A549 (cell line): Measurements from ENCODE around the gene GGA1. TPM values are rescaled to one million over a fixed set of nuclear protein-coding genes. Genes with fewer than 3 reads are reported as not detected.

Source experiments
- ATAC-seq, 2 experiments: fragments of 200-7000 bp in 1 of 2; fragments of >200 bp in 1 of 2; cut with Nextera tagmentation in 1 of 2; cut with Tn5 transposase in 1 of 2; 3 replicates each; pipeline versions ENCODE4 v1.8.0 to v1.9.1; 2018 to 2020; ENCODE audit warnings: mild to moderate bottlenecking in 1 of 2, moderate library complexity in 1 of 2
- CTCF ChIA-PET: fragments of 300-600 bp; sonication (Branson Sonifier 250); formaldehyde crosslinking; extraction: SDS; loops from one replicate; lab custom pipeline; 2021; ENCODE audit warnings: antibody characterized with exemption, inconsistent platforms; lab: Yijun Ruan, JAX
- POLR2A ChIA-PET: fragments of 350-600 bp; formaldehyde crosslinking; extraction: SDS; loops from one replicate; lab custom pipeline; 2021; ENCODE audit warnings: antibody characterized with exemption, inconsistent platforms; lab: Yijun Ruan, JAX
- DNase-seq, 2 experiments: peaks; one replicate each; pipeline versions ENCODE4 v3.0.0 to v3.0.0-alpha.2; 2011 to 2016; ENCODE audit warnings: low read depth in 1 of 2, low spot score in 1 of 2
- FAIRE-seq: peaks from 2 replicates; lab custom pipeline; 2011; peaks lifted over from hg19 to GRCh38; lab: Jason Lieb, UNC
- H3K27ac ChIP-seq, 2 experiments: fragments of >200 bp; sonication (Bioruptor Twin); formaldehyde crosslinking; 3 replicates each; pipeline ENCODE4 v1.5.1; 2016 to 2017
- H3K4me1 ChIP-seq: fragments of >200 bp; sonication (Bioruptor Twin); formaldehyde crosslinking; 3 replicates; pipeline ENCODE4 v1.6.1; 2016
- H3K4me2 ChIP-seq: fragments of >200 bp; sonication (Bioruptor Twin); formaldehyde crosslinking; 3 replicates; pipeline ENCODE4 v1.6.1; 2016
- H3K4me3 ChIP-seq: fragments of >200 bp; sonication (Bioruptor Twin); formaldehyde crosslinking; 3 replicates; pipeline ENCODE4 v1.5.1; 2016
- H3K9me3 ChIP-seq: fragments of >200 bp; sonication (Bioruptor Twin); formaldehyde crosslinking; 3 replicates; pipeline ENCODE4 v1.6.1; 2016
- BCL3 ChIP-seq: fragments of >200 bp; sonication (Bioruptor Twin); formaldehyde crosslinking; IDR thresholded peaks from 3 replicates; pipeline ENCODE4 v1.6.1; 2016
- CBX8 ChIP-seq: fragments of 200-600 bp; sonication (generic); IDR thresholded peaks from 2 replicates; pipeline ENCODE4 v1.6.1; 2016
- CEBPB ChIP-seq, 2 experiments: fragments of >200 bp in 1 of 2; sonication (Bioruptor Twin) in 1 of 2; formaldehyde crosslinking in 1 of 2; IDR thresholded peaks; 2 replicates each; pipeline ENCODE4 v1.6.1; 2012 to 2016
- CHD2 ChIP-seq: fragments of 150-350 bp; IDR thresholded peaks from 2 replicates; pipeline ENCODE4 v1.6.1; 2014; ENCODE audit warnings: low read length; ENCODE audit not compliant: partially characterized antibody
- CHD4 ChIP-seq: fragments of 200-600 bp; sonication (generic); IDR thresholded peaks from 2 replicates; pipeline ENCODE4 v1.6.1; 2016; ENCODE audit warnings: antibody characterized with exemption, mild to moderate bottlenecking, borderline replicate concordance
- EHMT2 ChIP-seq: fragments of 200-600 bp; sonication (generic); IDR thresholded peaks from 2 replicates; pipeline ENCODE4 v1.6.1; 2016; ENCODE audit warnings: antibody characterized with exemption, low read depth, mild to moderate bottlenecking, moderate library complexity
- FOSB ChIP-seq: fragments of 250-450 bp; sonication (Bioruptor Pico); IDR thresholded peaks from 2 replicates; pipeline ENCODE4 v1.5.0; 2020; ENCODE audit warnings: mild to moderate bottlenecking, moderate library complexity
- FOXS1 ChIP-seq: fragments of 250-450 bp; sonication (Bioruptor Pico); IDR thresholded peaks from 2 replicates; pipeline ENCODE4 v1.5.0; 2020; ENCODE audit warnings: mild to moderate bottlenecking, moderate library complexity
- GATA3 ChIP-seq: IDR thresholded peaks from 2 replicates; pipeline ENCODE4 v1.6.1; 2012; ENCODE audit warnings: borderline replicate concordance
- HDAC2 ChIP-seq: fragments of 200-600 bp; sonication (generic); IDR thresholded peaks from 2 replicates; pipeline ENCODE4 v1.6.1; 2016
- HEYL ChIP-seq: fragments of 250-450 bp; sonication (Bioruptor Pico); IDR thresholded peaks from 2 replicates; pipeline ENCODE4 v1.8.0; 2021; ENCODE audit warnings: mild to moderate bottlenecking, moderate library complexity
- HOXA7 ChIP-seq: fragments of 250-450 bp; sonication (Bioruptor Pico); IDR thresholded peaks from 2 replicates; pipeline ENCODE4 v1.5.0; 2020; ENCODE audit warnings: mild to moderate bottlenecking, moderate library complexity
- HOXB13 ChIP-seq: fragments of 250-450 bp; sonication (Bioruptor Pico); IDR thresholded peaks from 2 replicates; pipeline ENCODE4 v1.5.0; 2020; ENCODE audit warnings: low read depth, mild to moderate bottlenecking, moderate library complexity
- HOXB5 ChIP-seq: fragments of 250-450 bp; sonication (Bioruptor Pico); IDR thresholded peaks from 2 replicates; pipeline ENCODE4 v1.5.0; 2020; ENCODE audit warnings: mild to moderate bottlenecking, moderate library complexity
- JUN ChIP-seq, 2 experiments: fragments of >200 bp; sonication (Bioruptor Twin); formaldehyde crosslinking; IDR thresholded peaks; 2 replicates in 1 of 2; 3 replicates in 1 of 2; pipeline ENCODE4 v1.6.1; 2016 to 2017
- KDM1A ChIP-seq: fragments of 200-600 bp; sonication (generic); IDR thresholded peaks from 2 replicates; pipeline ENCODE4 v1.6.1; 2016; ENCODE audit warnings: low read depth, mild to moderate bottlenecking
- MAZ ChIP-seq: fragments of 150-350 bp; IDR thresholded peaks from 2 replicates; pipeline ENCODE4 v1.6.1; 2014; ENCODE audit warnings: antibody characterized with exemption, low read depth, low read length, borderline replicate concordance
- MYC ChIP-seq: IDR thresholded peaks from 2 replicates; pipeline ENCODE4 v1.6.1; 2012; ENCODE audit warnings: mild to moderate bottlenecking, inconsistent platforms, low read length, improper control_type of control experiment, borderline replicate concordance
- NPAS2 ChIP-seq: fragments of 250-450 bp; sonication (Bioruptor Pico); IDR thresholded peaks from 2 replicates; pipeline ENCODE4 v1.8.0; 2022; ENCODE audit warnings: mild to moderate bottlenecking, moderate library complexity, borderline replicate concordance
- PBX3 ChIP-seq: IDR thresholded peaks from 2 replicates; pipeline ENCODE4 v1.6.1; 2012
- PHF8 ChIP-seq: fragments of 200-600 bp; sonication (generic); IDR thresholded peaks from 2 replicates; pipeline ENCODE4 v1.6.1; 2016; ENCODE audit warnings: low read depth, mild to moderate bottlenecking, antibody characterized with exemption, moderate library complexity, borderline replicate concordance
- POLR2A ChIP-seq: IDR thresholded peaks from 2 replicates; pipeline ENCODE4 v1.6.1; 2012; ENCODE audit warnings: mild to moderate bottlenecking, low read length
- RAD21 ChIP-seq, 2 experiments: fragments of >200 bp in 1 of 2; sonication (Bioruptor Twin) in 1 of 2; formaldehyde crosslinking in 1 of 2; IDR thresholded peaks in 1 of 2; conservative IDR thresholded peaks in 1 of 2; 2 replicates in 1 of 2; 3 replicates in 1 of 2; pipeline ENCODE4 v1.6.1; 2012 to 2018; ENCODE audit warnings: inconsistent platforms in 1 of 2
- RARB ChIP-seq: fragments of 250-450 bp; sonication (Bioruptor Pico); IDR thresholded peaks from 2 replicates; pipeline ENCODE4 v1.8.0; 2021; ENCODE audit warnings: mild to moderate bottlenecking, moderate library complexity
- RCOR1 ChIP-seq: fragments of 150-350 bp; IDR thresholded peaks from 2 replicates; pipeline ENCODE4 v1.6.1; 2014; ENCODE audit warnings: antibody characterized with exemption, low read length, low read depth
- RFX5 ChIP-seq: fragments of 450-650 bp; IDR thresholded peaks from 2 replicates; pipeline ENCODE4 v1.7.1; 2014; ENCODE audit warnings: antibody characterized with exemption, mild to moderate bottlenecking, moderate library complexity
- SMC3 ChIP-seq: fragments of >200 bp; sonication (Bioruptor Twin); formaldehyde crosslinking; IDR thresholded peaks from 3 replicates; pipeline ENCODE4 v1.6.1; 2018; ENCODE audit warnings: inconsistent platforms
- TP53 ChIP-seq: fragments of 250-450 bp; sonication (Bioruptor Pico); IDR thresholded peaks from 2 replicates; pipeline ENCODE4 v1.5.0; 2021; ENCODE audit warnings: mild to moderate bottlenecking, moderate library complexity
- USF2 ChIP-seq: fragments of 450-650 bp; IDR thresholded peaks from 2 replicates; pipeline ENCODE4 v1.6.1; 2014; ENCODE audit warnings: antibody characterized with exemption
- ZC3H11A ChIP-seq: fragments of 450-650 bp; IDR thresholded peaks from 2 replicates; pipeline ENCODE4 v1.6.1; 2014; ENCODE audit warnings: antibody characterized with exemption, mild to moderate bottlenecking
- WGBS: methylation state at CpG from one replicate; pipeline ENCODE4 v1.1.6; 2017; ENCODE audit errors: missing lambda C conversion rate; 5-methylcytosine and 5-hydroxymethylcytosine counted together
- polyA minus RNA-seq: library from RNA; depleted of rRNA, polyadenylated mRNA; stranded (reverse); fragments of >200 nt; gene quantifications from 2 replicates; pipeline ENCODE4 v1.2.3, GENCODE V29; 2011; rRNA and poly(A)+ RNA removed
- polyA plus RNA-seq, 4 experiments: library from polyadenylated mRNA; depleted of rRNA in 3 of 4; stranded (reverse); fragments of >200 nt; fragmentation: RNase III in 1 of 4; extraction: RNeasy Plus Mini Kit Qiagen cat#74134 plus additional on column Dnase treatment in 1 of 4; gene quantifications; 2 replicates in 3 of 4; 3 replicates in 1 of 4; pipeline ENCODE4 v1.2.3, GENCODE V29; 2011 to 2017
- TF ChIP-seq, protein P1 (sequence below): fragments of 200-600 bp; sonication (generic); IDR thresholded peaks from 2 replicates; pipeline ENCODE4 v1.6.1; 2016; ENCODE audit warnings: antibody characterized with exemption, mild to moderate bottlenecking, moderate library complexity
- TF ChIP-seq, protein P2 (sequence below): IDR thresholded peaks from 2 replicates; pipeline ENCODE4 v1.6.1; 2012; ENCODE audit warnings: low read depth, borderline replicate concordance
- TF ChIP-seq, protein P3 (sequence below): IDR thresholded peaks from 2 replicates; pipeline ENCODE4 v1.6.1; 2012

GGA1 gene
- polyA plus RNA-seq (2011; rRNA removed) (20.5 and 22.0 TPM in 2 replicates), polyA plus RNA-seq (2017; fragmentation: RNase III; extraction: RNeasy Plus Mini Kit Qiagen cat#74134 plus additional on column Dnase treatment) (23.5 to 28.4 TPM (median 26.1 TPM) in 3 replicates), polyA minus RNA-seq (18.1 and 19.4 TPM in 2 replicates)
- 25.4 and 29.6 TPM in 2 replicates for polyA plus RNA-seq (2012; cell fraction: cytosol; rRNA removed)
- polyA plus RNA-seq (2012; cell fraction: nucleus; rRNA removed): 116 and 166 TPM in 2 replicates

DNA sequence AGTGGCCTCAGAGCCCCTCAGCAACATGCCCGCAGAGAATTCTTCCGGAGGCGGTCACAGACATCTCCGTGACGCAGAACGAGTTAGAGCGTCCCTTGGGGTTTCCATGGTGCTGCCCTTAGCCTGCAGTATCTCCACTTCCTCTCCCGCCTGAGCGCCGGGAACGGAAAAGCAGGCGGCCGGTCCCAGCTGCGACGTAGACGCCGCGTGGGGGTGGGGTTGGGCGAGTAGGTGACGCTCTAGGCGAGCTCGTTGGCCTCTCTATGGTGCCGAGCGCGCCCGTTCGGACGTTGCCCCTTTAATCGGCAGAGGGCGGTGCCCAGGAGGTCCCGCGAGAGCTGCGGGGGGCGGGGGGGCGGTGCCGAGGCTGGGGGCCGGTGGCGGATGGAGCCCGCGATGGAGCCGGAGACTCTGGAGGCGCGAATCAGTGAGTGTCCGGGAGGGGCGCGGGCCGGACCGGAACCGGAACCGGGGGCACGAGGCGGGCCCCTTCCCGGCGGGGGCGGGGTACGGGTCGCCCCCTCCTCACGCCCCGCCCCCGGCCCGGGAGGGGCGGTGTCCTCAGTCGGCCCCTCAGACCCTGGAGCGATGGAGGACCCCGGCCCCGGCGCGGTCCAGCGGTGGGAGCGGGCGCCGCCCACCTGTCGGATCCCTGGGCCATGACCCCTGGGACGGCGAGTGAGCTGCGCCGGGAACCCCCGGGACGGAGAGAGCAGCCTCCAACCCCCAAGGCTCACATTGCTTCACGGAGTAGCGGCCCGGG, at the start of gene GGA1:
TSS of gene GGA1 (plus strand) at position 358 of the 763 bp plus-strand sequence. CDS start at position 385, 27 bp downstream.
- 0% methylated on average over 1 of the region's 82 CpGs for WGBS
- ATAC-seq: peak; percentile 86 to 88
- no peak for FAIRE-seq
- Histone ChIP-seq H3K27ac (peak within 1 kb of the TSS; percentile 91 to 97), H3K4me3 (peak within 1 kb of the TSS; percentile 76), H3K4me1 (peaks cover 9% of the 10 kb centered on the region; the same call in 2 of the 3 replicates), H3K4me2 (peak within 1 kb of the TSS; percentile 95), H3K9me3 (no peaks in the 10 kb centered on the region)
- CTCF ChIA-PET: interaction anchor here (0.5 to 4.2 kb wide), 14 partner anchors 9 to 186 kb away, joined by 3 to 39 read pairs (median 6); partner anchors contain the start of gene PDXP
- DNase-seq: peak; percentile 91 to 96
- POLR2A ChIA-PET: interaction anchor here (0.6 to 2.7 kb wide), 12 partner anchors 8 to 235 kb away, joined by 3 to 23 read pairs (median 4); partner anchors contain the start of genes ANKRD54, LGALS1 and PDXP
- TF ChIP-seq, protein P1, sequence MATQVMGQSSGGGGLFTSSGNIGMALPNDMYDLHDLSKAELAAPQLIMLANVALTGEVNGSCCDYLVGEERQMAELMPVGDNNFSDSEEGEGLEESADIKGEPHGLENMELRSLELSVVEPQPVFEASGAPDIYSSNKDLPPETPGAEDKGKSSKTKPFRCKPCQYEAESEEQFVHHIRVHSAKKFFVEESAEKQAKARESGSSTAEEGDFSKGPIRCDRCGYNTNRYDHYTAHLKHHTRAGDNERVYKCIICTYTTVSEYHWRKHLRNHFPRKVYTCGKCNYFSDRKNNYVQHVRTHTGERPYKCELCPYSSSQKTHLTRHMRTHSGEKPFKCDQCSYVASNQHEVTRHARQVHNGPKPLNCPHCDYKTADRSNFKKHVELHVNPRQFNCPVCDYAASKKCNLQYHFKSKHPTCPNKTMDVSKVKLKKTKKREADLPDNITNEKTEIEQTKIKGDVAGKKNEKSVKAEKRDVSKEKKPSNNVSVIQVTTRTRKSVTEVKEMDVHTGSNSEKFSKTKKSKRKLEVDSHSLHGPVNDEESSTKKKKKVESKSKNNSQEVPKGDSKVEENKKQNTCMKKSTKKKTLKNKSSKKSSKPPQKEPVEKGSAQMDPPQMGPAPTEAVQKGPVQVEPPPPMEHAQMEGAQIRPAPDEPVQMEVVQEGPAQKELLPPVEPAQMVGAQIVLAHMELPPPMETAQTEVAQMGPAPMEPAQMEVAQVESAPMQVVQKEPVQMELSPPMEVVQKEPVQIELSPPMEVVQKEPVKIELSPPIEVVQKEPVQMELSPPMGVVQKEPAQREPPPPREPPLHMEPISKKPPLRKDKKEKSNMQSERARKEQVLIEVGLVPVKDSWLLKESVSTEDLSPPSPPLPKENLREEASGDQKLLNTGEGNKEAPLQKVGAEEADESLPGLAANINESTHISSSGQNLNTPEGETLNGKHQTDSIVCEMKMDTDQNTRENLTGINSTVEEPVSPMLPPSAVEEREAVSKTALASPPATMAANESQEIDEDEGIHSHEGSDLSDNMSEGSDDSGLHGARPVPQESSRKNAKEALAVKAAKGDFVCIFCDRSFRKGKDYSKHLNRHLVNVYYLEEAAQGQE: peak; percentile 75
- TF ChIP-seq POLR2A: peak; percentile 8
- no peak for TF ChIP-seq HOXA7 (CRISPR knock-in tag)
- TF ChIP-seq GATA3: peak; percentile 24; the same call in 1 of the 2 replicates
- TF ChIP-seq USF2: no peak
- TF ChIP-seq JUN (IDR thresholded peaks at IDR 0.05): peak; percentile 86 to 97
- no peak for TF ChIP-seq CHD4
- no peak for TF ChIP-seq RARB (CRISPR knock-in tag)
- TF ChIP-seq, protein P2, sequence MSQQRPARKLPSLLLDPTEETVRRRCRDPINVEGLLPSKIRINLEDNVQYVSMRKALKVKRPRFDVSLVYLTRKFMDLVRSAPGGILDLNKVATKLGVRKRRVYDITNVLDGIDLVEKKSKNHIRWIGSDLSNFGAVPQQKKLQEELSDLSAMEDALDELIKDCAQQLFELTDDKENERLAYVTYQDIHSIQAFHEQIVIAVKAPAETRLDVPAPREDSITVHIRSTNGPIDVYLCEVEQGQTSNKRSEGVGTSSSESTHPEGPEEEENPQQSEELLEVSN: peak; percentile 72; the same call in 1 of the 2 replicates
- TF ChIP-seq SMC3: no peak
- no peak for TF ChIP-seq HEYL
- no peak for TF ChIP-seq MAZ
- no peak for TF ChIP-seq EHMT2
- no peak for TF ChIP-seq ZC3H11A
- TF ChIP-seq MYC: 0 out of 2 replicates have a peak, but pooled peaks have one; percentile 34
- no peak for TF ChIP-seq RAD21 (conservative IDR thresholded peaks at IDR 0.05 in 1 of 2, IDR thresholded peaks at IDR 0.05 in 1 of 2)
- no peak for TF ChIP-seq KDM1A
- TF ChIP-seq CBX8: no peak
- no peak for TF ChIP-seq HDAC2
- no peak for TF ChIP-seq TP53 (CRISPR knock-in tag)
- no peak; the same call in 1 of the 2 replicates for TF ChIP-seq PHF8
- TF ChIP-seq CEBPB (IDR thresholded peaks at IDR 0.05): no peak
- TF ChIP-seq PBX3: 0 out of 2 replicates have a peak, but pooled peaks have one; percentile 9
- TF ChIP-seq RCOR1: no peak
- TF ChIP-seq, protein P3, sequence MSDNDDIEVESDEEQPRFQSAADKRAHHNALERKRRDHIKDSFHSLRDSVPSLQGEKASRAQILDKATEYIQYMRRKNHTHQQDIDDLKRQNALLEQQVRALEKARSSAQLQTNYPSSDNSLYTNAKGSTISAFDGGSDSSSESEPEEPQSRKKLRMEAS: peak; percentile 90
- no peak for TF ChIP-seq FOSB (CRISPR knock-in tag)
- TF ChIP-seq CHD2: peak; percentile 81
- TF ChIP-seq BCL3: peak; percentile 15; the same call in 1 of the 3 replicates
- no peak for TF ChIP-seq HOXB5 (CRISPR knock-in tag)
- no peak for TF ChIP-seq FOXS1 (CRISPR knock-in tag)
- no peak for TF ChIP-seq NPAS2
- no peak for TF ChIP-seq RFX5
- no peak for TF ChIP-seq HOXB13 (CRISPR knock-in tag)
